ENCODE measurements around the gene HDDC3.
A peak's percentile ranks its signal among the peaks of the same experiment; 100 is the strongest.

Gene HDDC3

DNA sequence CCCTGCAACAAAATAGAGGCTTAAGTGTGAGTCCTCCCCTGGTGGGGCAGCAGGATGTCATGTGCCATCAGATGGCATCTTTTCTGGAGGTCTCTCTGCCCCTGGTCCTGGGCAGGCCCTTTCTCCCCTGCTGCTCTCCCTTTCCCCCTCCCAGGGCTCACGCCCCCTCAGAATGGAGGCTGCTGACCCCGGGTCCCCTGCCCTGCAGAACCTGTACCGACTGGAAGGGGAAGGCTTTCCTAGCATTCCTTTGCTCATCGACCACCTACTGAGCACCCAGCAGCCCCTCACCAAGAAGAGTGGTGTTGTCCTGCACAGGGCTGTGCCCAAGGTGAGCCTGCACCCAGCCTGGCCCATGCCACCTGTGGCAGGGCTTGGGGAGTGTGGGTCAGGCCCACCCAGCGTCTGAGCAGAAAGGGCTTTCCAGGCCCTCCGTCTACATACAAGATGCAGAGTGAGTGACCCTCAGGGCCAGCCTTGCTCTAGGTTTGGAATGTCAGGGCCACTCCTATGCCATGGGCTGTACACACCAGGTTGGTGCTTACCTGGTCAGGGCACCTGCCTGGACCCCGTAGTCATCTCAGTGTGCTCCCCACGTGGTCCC is 40.9 kb downstream of the HDDC3 start:
- no peak for DNase-seq (ENCODE audit: low read depth)

- no peak for DNase-seq (ENCODE audit: low read depth)
These were observed 41.5 kb downstream of the HDDC3 start for GRCh38 chr15:90890839-90891238.

DNA sequence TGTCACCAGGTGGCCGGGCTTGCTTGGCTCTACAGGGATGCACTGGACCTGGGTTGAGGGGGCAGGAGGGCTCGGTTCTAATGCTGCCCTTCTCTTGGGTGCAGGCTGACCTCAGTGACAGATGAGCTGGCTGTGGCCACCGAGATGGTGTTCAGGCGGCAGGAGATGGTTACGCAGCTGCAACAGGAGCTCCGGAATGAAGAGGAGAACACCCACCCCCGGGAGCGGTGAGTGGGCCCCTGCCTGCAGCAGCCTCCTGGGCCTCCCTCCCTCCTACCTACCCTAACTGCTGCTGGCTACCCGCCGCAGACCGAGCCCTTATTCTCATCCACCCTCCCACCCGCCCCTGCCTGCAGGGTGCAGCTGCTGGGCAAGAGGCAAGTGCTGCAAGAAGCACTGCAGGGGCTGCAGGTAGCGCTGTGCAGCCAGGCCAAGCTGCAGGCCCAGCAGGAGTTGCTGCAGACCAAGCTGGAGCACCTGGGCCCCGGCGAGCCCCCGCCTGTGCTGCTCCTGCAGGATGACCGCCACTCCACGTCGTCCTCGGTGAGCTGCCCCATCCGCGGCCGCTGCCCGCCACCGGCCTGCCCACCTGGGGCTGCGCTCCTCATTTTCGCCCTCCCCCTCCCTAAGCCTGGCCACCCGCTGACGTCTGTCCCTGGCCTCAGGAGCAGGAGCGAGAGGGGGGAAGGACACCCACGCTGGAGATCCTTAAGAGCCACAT is 42.5 kb downstream of the HDDC3 start:
- no peak for DNase-seq (ENCODE audit: low read depth)

DNA sequence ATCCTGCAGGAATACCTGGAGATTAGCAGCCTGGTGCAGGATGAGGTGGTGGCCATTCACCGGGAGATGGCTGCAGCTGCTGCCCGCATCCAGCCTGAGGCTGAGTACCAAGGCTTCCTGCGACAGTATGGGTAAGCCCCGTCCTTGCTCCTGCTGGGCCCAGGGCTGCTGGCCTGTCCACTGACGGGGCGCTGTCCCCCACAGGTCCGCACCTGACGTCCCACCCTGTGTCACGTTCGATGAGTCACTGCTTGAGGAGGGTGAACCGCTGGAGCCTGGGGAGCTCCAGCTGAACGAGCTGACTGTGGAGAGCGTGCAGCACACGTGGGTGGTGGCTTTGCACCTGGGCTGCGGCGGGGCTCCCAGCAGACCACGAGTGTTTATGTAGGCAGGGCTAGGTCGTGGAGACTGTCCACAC is 43.0 kb downstream of the HDDC3 start:
- no peak for DNase-seq (ENCODE audit: low read depth)

GRCh38 chr15:90887037-90887481 is 45.3 kb downstream of the HDDC3 start:
- no peak for DNase-seq (ENCODE audit: low read depth)

GRCh38 chr15:90886291-90886614 is 46.1 kb downstream of the HDDC3 start:
- no peak for DNase-seq (ENCODE audit: low read depth)

- DNase-seq (ENCODE audit: low read depth), result peak; percentile 63
These were observed 46.7 kb downstream of the HDDC3 start for GRCh38 chr15:90885432-90886290.

GRCh38 chr15:90884719-90885431 is 47.5 kb downstream of the HDDC3 start:
- no peak for DNase-seq (ENCODE audit: low read depth)

DNA sequence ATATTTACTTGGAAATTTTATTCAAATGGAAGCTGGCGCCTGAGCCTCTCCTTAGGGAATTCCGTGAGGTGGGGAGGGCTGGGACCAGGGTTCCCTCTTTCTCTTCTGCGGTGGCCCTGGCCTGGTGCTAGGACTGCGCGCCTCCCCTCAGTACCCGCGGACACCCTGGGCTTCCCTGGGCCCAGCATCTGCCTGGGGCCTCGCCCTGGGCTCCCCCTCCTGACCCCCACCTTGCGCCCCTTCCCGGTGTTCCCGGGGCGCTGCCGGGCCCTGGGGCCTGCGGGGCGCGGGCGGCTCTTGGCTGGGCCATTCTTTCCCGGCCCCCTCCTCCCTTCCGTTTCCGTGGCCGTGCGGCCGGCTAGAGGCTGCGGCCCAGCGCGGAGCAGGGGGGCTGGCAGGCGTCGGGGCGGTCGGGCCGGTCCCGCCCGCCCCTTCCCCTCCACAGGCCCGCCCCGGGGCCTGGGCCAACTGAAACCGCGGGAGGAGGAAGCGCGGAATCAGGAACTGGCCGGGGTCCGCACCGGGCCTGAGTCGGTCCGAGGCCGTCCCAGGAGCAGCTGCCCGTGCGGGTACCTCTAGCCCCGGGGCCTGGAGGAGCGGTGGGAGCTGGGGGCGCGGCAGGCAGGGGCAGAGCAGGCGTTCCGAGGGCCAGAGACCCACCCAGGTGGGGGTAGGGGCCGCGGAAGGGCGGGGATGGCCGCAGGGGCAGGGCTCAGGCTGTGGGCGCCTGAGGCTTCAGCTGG is 48.2 kb downstream of the HDDC3 start, which contains the start of gene FES:
FES (plus strand) TSS at position 529 of the 743 bp plus-strand sequence. CDS start 542 bp downstream, outside the sequence.
- DNase-seq (ENCODE audit: low read depth), result no peak

- DNase-seq (ENCODE audit: low read depth), result no peak
These were observed 48.8 kb downstream of the HDDC3 start for GRCh38 chr15:90883526-90883975.

DNA sequence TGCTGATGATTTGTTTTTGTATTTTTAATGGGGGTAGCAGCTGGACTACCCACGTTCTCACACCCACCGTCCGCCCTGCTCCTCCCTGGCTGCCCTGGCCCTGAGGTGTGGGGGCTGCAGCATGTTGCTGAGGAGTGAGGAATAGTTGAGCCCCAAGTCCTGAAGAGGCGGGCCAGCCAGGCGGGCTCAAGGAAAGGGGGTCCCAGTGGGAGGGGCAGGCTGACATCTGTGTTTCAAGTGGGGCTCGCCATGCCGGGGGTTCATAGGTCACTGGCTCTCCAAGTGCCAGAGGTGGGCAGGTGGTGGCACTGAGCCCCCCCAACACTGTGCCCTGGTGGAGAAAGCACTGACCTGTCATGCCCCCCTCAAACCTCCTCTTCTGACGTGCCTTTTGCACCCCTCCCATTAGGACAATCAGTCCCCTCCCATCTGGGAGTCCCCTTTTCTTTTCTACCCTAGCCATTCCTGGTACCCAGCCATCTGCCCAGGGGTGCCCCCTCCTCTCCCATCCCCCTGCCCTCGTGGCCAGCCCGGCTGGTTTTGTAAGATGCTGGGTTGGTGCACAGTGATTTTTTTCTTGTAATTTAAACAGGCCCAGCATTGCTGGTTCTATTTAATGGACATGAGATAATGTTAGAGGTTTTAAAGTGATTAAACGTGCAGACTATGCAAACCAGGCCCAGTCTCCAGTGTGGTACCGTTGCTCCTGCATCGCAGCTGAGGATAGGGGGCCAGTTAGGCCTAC is 49.4 kb downstream of the HDDC3 start:
- no peak for DNase-seq (ENCODE audit: low read depth)

- no peak for DNase-seq (ENCODE audit: low read depth)
These were observed 50.2 kb downstream of the HDDC3 start for GRCh38 chr15:90881978-90882721.

GRCh38 chr15:90881181-90881977 is 51.0 kb downstream of the HDDC3 start:
- no peak for DNase-seq (ENCODE audit: low read depth)

DNA sequence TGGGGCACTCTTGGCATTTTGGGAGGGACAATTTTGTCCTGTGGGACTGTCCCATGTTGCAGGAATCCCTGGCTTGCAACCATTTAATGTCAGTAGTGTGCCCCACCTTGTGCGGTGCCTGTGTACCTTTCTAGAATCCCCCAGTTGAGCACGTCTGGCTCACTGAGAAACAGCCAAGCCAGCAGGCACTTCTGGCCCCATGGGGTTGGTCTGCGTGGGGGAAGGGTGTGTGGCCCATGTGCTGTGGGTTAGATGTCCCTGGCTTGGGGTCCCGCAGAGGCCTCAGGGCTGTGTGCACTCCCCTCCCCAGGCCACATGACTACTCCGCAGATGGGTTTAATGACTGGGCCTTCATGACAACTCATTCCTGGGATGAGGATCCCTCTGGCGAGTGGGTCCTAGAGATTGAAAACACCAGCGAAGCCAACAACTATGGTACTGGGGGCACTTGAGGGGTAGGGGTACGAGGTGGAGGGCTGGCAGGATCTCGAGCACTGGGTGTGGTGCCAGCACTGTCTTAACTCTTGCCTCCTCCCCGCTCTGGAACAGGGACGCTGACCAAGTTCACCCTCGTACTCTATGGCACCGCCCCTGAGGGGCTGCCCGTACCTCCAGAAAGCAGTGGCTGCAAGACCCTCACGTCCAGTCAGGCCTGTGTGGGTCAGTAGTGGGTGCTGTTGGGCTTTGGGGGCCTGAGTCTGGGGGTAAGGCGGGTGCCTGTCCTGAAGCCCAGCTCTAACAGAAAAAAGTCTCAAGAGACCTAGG is 51.8 kb downstream of the HDDC3 start:
- no peak for DNase-seq (ENCODE audit: low read depth)
